Measurements from ENCODE around the gene AATK.

AATK gene

DNA sequence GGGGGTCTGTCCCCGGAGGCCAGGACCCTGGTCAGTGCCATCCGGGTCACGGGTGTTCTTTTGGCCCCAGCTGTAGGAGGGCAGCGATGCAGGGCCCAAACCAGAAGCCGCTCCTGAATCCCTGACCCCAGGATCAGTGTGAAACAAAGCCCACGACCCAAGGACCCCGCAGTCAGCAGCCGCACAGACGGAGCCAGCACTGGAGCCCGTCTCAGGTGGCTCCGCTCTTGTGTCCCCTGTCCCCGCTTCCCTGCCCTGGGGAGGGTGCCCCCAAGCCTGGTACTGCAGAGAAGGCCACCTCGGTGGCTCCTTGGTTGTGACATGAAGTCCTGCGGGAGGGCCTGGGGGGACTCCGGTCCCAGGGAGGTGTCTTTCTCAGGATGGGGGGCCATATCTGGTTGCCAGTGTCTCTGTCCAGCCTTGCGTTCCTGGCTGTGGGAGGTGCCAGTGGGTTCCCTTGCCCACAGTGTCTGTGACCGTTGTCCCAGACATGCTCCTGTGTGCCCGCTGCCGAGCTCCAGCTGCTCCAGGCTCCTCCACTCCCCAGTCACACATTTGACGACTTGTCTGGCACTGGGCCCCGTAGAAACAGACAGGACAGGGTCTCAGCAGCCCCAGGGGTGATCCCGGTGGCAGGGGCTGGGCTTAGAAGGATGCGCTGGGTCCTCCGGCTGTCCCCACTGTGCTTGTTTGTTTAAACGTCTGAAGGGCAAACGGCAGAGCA, 97.4 kb downstream of the AATK start:
- ATAC-seq (replicated peaks; ENCODE audit: extremely low read depth, poor library complexity, severe bottlenecking), result no peak
- Mint-ChIP-seq H3K36me3 (ENCODE audit: insufficient read depth) (peaks cover 3% of the 10 kb centered on the region), H3K27ac (ENCODE audit: low read depth) (no peak overlapping the region), H3K27me3 (no peaks in the 10 kb centered on the region), H3K4me1 (no peaks in the 10 kb centered on the region), H3K9me3 (no peaks in the 10 kb centered on the region), H3K4me3 (no peak overlapping the region)
- no peak for DNase-seq (ENCODE audit: low spot score in 2 of 2)

DNA sequence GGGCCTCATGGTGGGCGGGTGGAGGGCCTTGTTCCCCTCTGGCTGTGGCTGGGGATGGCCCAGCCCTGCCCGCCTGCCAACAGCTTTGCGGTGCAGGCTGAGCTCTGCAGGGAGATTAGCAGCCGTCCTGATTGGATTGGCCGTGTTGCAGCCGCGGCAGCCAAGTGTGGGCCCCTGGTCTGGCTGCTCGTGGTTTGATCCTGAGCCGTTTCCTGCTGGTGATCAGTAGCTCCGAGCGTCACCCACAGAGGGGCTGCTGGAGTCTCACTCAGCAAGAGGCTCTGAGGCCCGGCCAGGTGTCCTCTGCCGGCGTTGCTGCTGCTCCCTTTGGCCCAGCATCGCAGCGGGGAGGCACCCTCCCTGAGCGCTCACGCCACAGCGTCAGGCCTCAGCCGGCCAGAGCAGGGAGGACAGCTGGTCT, 98.6 kb downstream of the AATK start:
- DNase-seq (ENCODE audit: low spot score in 2 of 2) (no peak), ATAC-seq (replicated peaks; ENCODE audit: extremely low read depth, poor library complexity, severe bottlenecking) (no peak)
- Mint-ChIP-seq H3K4me3 (no peak overlapping the region), H3K27me3 (no peaks in the 10 kb centered on the region), H3K27ac (ENCODE audit: low read depth) (no peak overlapping the region), H3K9me3 (no peaks in the 10 kb centered on the region), H3K36me3 (ENCODE audit: insufficient read depth) (peaks cover 3% of the 10 kb centered on the region), H3K4me1 (no peaks in the 10 kb centered on the region)
